Hepatocyte (in vitro differentiated cells): ENCODE measurements around the gene ATOX1. TPM values are rescaled to one million over a fixed set of nuclear protein-coding genes. Genes with fewer than 3 reads are reported as not detected.
"Not testable (repeated sequence)": the region's sequence is repeated elsewhere in the genome, so short reads cannot be mapped to it uniquely, and the experiment has no call there.

Experiments
- DNase-seq: peaks from one replicate; pipeline ENCODE4 v3.0.0-alpha.2; 2016; ENCODE audit warnings: low spot score
- H2AFZ ChIP-seq: fragments of 200-600 bp; sonication (generic); 2 replicates; pipeline ENCODE4 v1.6.0; 2016; ENCODE audit warnings: antibody characterized with exemption, mild to moderate bottlenecking
- H3K27ac ChIP-seq: fragments of 200-600 bp; sonication (generic); 2 replicates; pipeline ENCODE4 v1.5.1; 2016; ENCODE audit warnings: mild to moderate bottlenecking
- H3K27me3 ChIP-seq: fragments of 200-600 bp; sonication (generic); 2 replicates; pipeline ENCODE4 v1.6.1; 2016
- H3K36me3 ChIP-seq: fragments of 200-600 bp; sonication (generic); replicated peaks from 2 replicates; pipeline ENCODE4 v1.5.1; 2016; ENCODE audit warnings: low read depth; ENCODE audit not compliant: insufficient read depth
- H3K4me1 ChIP-seq: fragments of 200-600 bp; sonication (generic); 2 replicates; pipeline ENCODE4 v1.5.1; 2016; ENCODE audit warnings: mild to moderate bottlenecking, moderate library complexity; ENCODE audit not compliant: insufficient read depth
- H3K4me2 ChIP-seq: fragments of 200-600 bp; sonication (generic); 2 replicates; pipeline ENCODE4 v1.6.0; 2016
- H3K4me3 ChIP-seq: fragments of 200-600 bp; sonication (generic); 2 replicates; pipeline ENCODE4 v1.5.1; 2016; ENCODE audit warnings: mild to moderate bottlenecking
- H3K79me2 ChIP-seq: fragments of 200-600 bp; sonication (generic); 2 replicates; pipeline ENCODE4 v1.6.0; 2017; ENCODE audit warnings: mild to moderate bottlenecking
- H3K9me2 ChIP-seq: fragments of 200-600 bp; sonication (generic); replicated peaks from 2 replicates; pipeline ENCODE4 v1.6.0; 2017; ENCODE audit warnings: mild to moderate bottlenecking; ENCODE audit not compliant: insufficient read depth
- H3K9me3 ChIP-seq: fragments of 200-600 bp; sonication (generic); 2 replicates; pipeline ENCODE4 v1.5.1; 2016; ENCODE audit warnings: low read depth, mild to moderate bottlenecking
- H4K20me1 ChIP-seq: fragments of 200-600 bp; sonication (generic); 2 replicates; pipeline ENCODE4 v1.6.0; 2016; ENCODE audit warnings: mild to moderate bottlenecking; ENCODE audit not compliant: insufficient read depth, poor library complexity, severe bottlenecking
- CTCF ChIP-seq: fragments of 200-600 bp; sonication (generic); IDR thresholded peaks from 2 replicates; pipeline ENCODE4 v1.5.1; 2016; ENCODE audit warnings: antibody characterized with exemption, mild to moderate bottlenecking; ENCODE audit not compliant: poor library complexity
- EZH2 ChIP-seq: fragments of 200-600 bp; sonication (generic); IDR thresholded peaks from 2 replicates; pipeline ENCODE4 v1.6.1; 2016; ENCODE audit warnings: antibody characterized with exemption, mild to moderate bottlenecking, borderline replicate concordance
- EZH2phosphoT487 ChIP-seq: fragments of 200-600 bp; sonication (generic); IDR thresholded peaks from one replicate; pipeline ENCODE4 v1.6.1; 2018; ENCODE audit warnings: antibody characterized with exemption, mild to moderate bottlenecking, low read depth, moderate library complexity; ENCODE audit not compliant: unreplicated experiment, severe bottlenecking
- WGBS: methylation state at CpG from one replicate; pipeline ENCODE4 v1.1.6; 2016; ENCODE audit warnings: low lambda C conversion rate; ENCODE audit errors: missing lambda C conversion rate; 5-methylcytosine and 5-hydroxymethylcytosine counted together
- polyA plus RNA-seq: library from polyadenylated mRNA; unstranded; fragments of >200 nt; fragmentation: Nextera tagmentation; extraction: Ambion mirVana; gene quantifications from 2 replicates; pipeline ENCODE4 v1.2.1, GENCODE V29; 2016
- total RNA-seq: library from RNA; depleted of rRNA; stranded (reverse); fragments of >200 nt; gene quantifications from 2 replicates; pipeline ENCODE4 v1.2.3, GENCODE V29; 2014

ATOX1 gene
- total and polyA plus RNA-seq, 2 experiments from 2014 or later, result 112 to 348 TPM

GRCh38 chr5:151733358-151734063 is 24.9 kb downstream of the ATOX1 start:
- no peak overlapping the region for H3K4me2 ChIP-seq
- WGBS, result 96% methylated on average over 9 of the region's 9 CpGs
- H3K9me2 ChIP-seq, result no peaks in the 10 kb centered on the region
- peak overlapping the region; percentile 40 for H3K27ac ChIP-seq
- H4K20me1 ChIP-seq, result no peaks in the 10 kb centered on the region
- no peaks in the 10 kb centered on the region for H3K27me3 ChIP-seq
- H3K4me3 ChIP-seq, result no peak overlapping the region
- H2AFZ ChIP-seq, result no peak overlapping the region
- H3K79me2 ChIP-seq, result no peaks in the 10 kb centered on the region
- H3K9me3 ChIP-seq, result no peaks in the 10 kb centered on the region
- peaks cover 6% of the 10 kb centered on the region for H3K4me1 ChIP-seq
- DNase-seq, result no peak
- H3K36me3 ChIP-seq, result no peaks in the 10 kb centered on the region
- TF ChIP-seq EZH2phosphoT487, result no peak
- TF ChIP-seq EZH2, result no peak
- TF ChIP-seq CTCF, result no peak

GRCh38 chr5:151730381-151730780 is 28.1 kb downstream of the ATOX1 start:
- Histone ChIP-seq H3K27ac (no peak overlapping the region), H3K4me3 (no peak overlapping the region), H3K36me3 (no peaks in the 10 kb centered on the region), H3K27me3 (no peaks in the 10 kb centered on the region), H3K4me2 (no peak overlapping the region), H3K79me2 (no peaks in the 10 kb centered on the region), H3K9me3 (no peaks in the 10 kb centered on the region), H2AFZ (no peak overlapping the region), H4K20me1 (no peaks in the 10 kb centered on the region), H3K9me2 (no peaks in the 10 kb centered on the region), H3K4me1 (no peaks in the 10 kb centered on the region)
- no peak for TF ChIP-seq EZH2phosphoT487
- TF ChIP-seq CTCF, result no peak
- TF ChIP-seq EZH2, result no peak
- WGBS, result 97% methylated on average over 7 of the region's 7 CpGs
- no peak for DNase-seq

- WGBS, result 56% methylated on average over 5 of the region's 5 CpGs
- not testable (repeated sequence) for H3K79me2 ChIP-seq, H2AFZ ChIP-seq, H3K4me2 ChIP-seq, H3K4me1 ChIP-seq, H3K4me3 ChIP-seq, H3K9me3 ChIP-seq, H4K20me1 ChIP-seq, H3K9me2 ChIP-seq, H3K36me3 ChIP-seq, H3K27ac ChIP-seq, DNase-seq, H3K27me3 ChIP-seq
These were observed 28.8 kb downstream of the ATOX1 start for GRCh38 chr5:151729597-151729996.

- H3K4me3 ChIP-seq, result no peak overlapping the region
- no peaks in the 10 kb centered on the region for H3K9me3 ChIP-seq
- WGBS, result 100% methylated on average over 2 of the region's 2 CpGs
- H3K4me1 ChIP-seq, result peaks cover 3% of the 10 kb centered on the region
- H3K27ac ChIP-seq, result no peak overlapping the region
- H2AFZ ChIP-seq, result no peak overlapping the region
- no peaks in the 10 kb centered on the region for H3K9me2 ChIP-seq
- no peaks in the 10 kb centered on the region for H3K27me3 ChIP-seq
- no peak overlapping the region for H3K4me2 ChIP-seq
- TF ChIP-seq EZH2 (no peak), CTCF (no peak), EZH2phosphoT487 (no peak)
- H3K79me2 ChIP-seq, result no peaks in the 10 kb centered on the region
- no peaks in the 10 kb centered on the region for H4K20me1 ChIP-seq
- no peaks in the 10 kb centered on the region for H3K36me3 ChIP-seq
- DNase-seq, result no peak
These were observed 34.1 kb downstream of the ATOX1 start for GRCh38 chr5:151724360-151724759.
